Heart left ventricle (tissue), 16 donors: Measurements from ENCODE around the gene DDA1. TPM values are rescaled to one million over a fixed set of nuclear protein-coding genes. Genes with fewer than 3 reads are reported as not detected.
A peak's percentile ranks its signal among the peaks of the same experiment; 100 is the strongest.

ENCODE experiments used
- ATAC-seq, 4 donors: fragments of 200-7000 bp; cut with Tn5 transposase; one replicate each; pipeline ENCODE4 v1.9.1; 2020 to 2022; ENCODE audit warnings: moderate library complexity in 4 of 4, mild to moderate bottlenecking in 3 of 4, moderate number of reproducible peaks in 1 of 4
- DNase-seq, 5 donors: peaks; one replicate each; pipeline ENCODE4 v3.0.0-alpha.2; 2020
- H3K27ac ChIP-seq, 12 donors: fragments of 200-600 bp; sonication (generic) in 4 of 12; one replicate each; pipeline versions ENCODE4 v1.5.0 to v1.8.0; 2016 to 2022; ENCODE audit warnings: mild to moderate bottlenecking in 2 of 12
- H3K27me3 ChIP-seq, 9 donors: fragments of 200-600 bp; sonication (generic) in 2 of 9; one replicate each; pipeline versions ENCODE4 v1.5.1 to v1.8.0; 2016 to 2022; ENCODE audit warnings: mild to moderate bottlenecking in 3 of 9
- H3K36me3 ChIP-seq, 9 donors: fragments of 200-600 bp; sonication (generic) in 2 of 9; one replicate each; pipeline versions ENCODE4 v1.5.0 to v1.8.0; 2018 to 2022; ENCODE audit warnings: mild to moderate bottlenecking in 2 of 9
- H3K4me1 ChIP-seq, 12 donors: fragments of 200-600 bp; sonication (generic) in 4 of 12; one replicate each; pipeline versions ENCODE4 v1.5.0 to v1.8.0; 2016 to 2022; ENCODE audit warnings: mild to moderate bottlenecking in 3 of 12
- H3K4me3 ChIP-seq, 12 donors: fragments of 200-600 bp; sonication (generic) in 4 of 12; one replicate each; pipeline versions ENCODE4 v1.5.0 to v1.8.0; 2017 to 2022; ENCODE audit warnings: mild to moderate bottlenecking in 9 of 12, moderate library complexity in 4 of 12
- H3K9me3 ChIP-seq, 12 donors: fragments of 200-600 bp; sonication (generic) in 4 of 12; one replicate each; pipeline versions ENCODE4 v1.5.0 to v1.8.0; 2016 to 2022; ENCODE audit warnings: mild to moderate bottlenecking in 1 of 12
- CTCF ChIP-seq, 12 donors: fragments of 200-600 bp; sonication (generic) in 4 of 12; IDR thresholded peaks; one replicate each; pipeline versions ENCODE4 v1.5.0 to v1.8.0; 2018 to 2022; ENCODE audit warnings: antibody characterized with exemption in 12 of 12, mild to moderate bottlenecking in 5 of 12
- POLR2A ChIP-seq, 2 donors: fragments of 450-650 bp; IDR thresholded peaks; one replicate each; pipeline ENCODE4 v1.6.1; 2017; ENCODE audit warnings: antibody characterized with exemption in 2 of 2, mild to moderate bottlenecking in 2 of 2, moderate library complexity in 2 of 2
- WGBS, 4 donors: extraction: QIAGEN DNeasy Blood & Tissue Kit in 2 of 4; methylation state at CpG; one replicate each; pipeline versions ENCODE4 v1.1.5 to v1.1.7; 2013 to 2018; 5-methylcytosine and 5-hydroxymethylcytosine counted together
- intact Hi-C, 10 donors: fragments of 100-400 bp; cut with DNase I; formaldehyde crosslinking; loops; one replicate each; pipeline versions ENCODE4 v1.11.1 to v1.14.2; 2022
- polyA plus RNA-seq, 2 donors: library from polyadenylated mRNA; stranded (reverse); fragments of 200-250 nt; gene quantifications; one replicate each; pipeline ENCODE4 v1.2.3, GENCODE V29; 2013
- total RNA-seq, 9 donors: library from RNA; depleted of rRNA in 2 of 9; stranded (reverse); fragments of >200 nt in 2 of 9; fragmentation: NEBNext Ultra II Directional in 3 of 9; extraction: Animal tissue kit (Norgen Biotek cat#: 25700) in 3 of 9; gene quantifications; one replicate each; pipeline versions ENCODE4 v1.1.0 to v1.2.4, GENCODE V29; 2016 to 2023
- donor health status: ischemic (EF 13 %, LVEDD 7.1; RV severe dilation, severe dysfunction).
- donor health status: healthy with polysubstance abuse.
- donor health status: DM: no; HTN: yes; CAD: no.
- donor health status: DM: no; HTN: no; CAD: no.
- donor health status: ischemic (EF 25% LVEDD 6.9; RV normal size, moderate dysfunction).
- donor health status: ischemic (EF 25% LVEDD 5.7; RV mildly dilated, moderate dysfunction).
- donor health status: healthy.
- donor health status: DM: yes; HTN: yes; CAD: no.
- donor health status: ischemic (EF 35%, LVEDD 5.7; RV mildly dilated, moderate dysfunction).
- donor health status: nonischemic (EF 11% LVEDD 7.7; RV severe dilation, severe dysfunction).
- donor health status: DM: yes; HTN: yes; CAD: no.
- donor health status: PGD.
- donor health status: ischemic (EF 29% LVEDD 5.4; RV normal size, mild dysfunction).
- donor health status: nonischemic (EF 23%, LVEDD 6.1; RV moderate dilation, normal function).

The DDA1 gene
- total and polyA plus RNA-seq, 11 donors, result 13.9 to 84.6 (median 36.5) TPM

GRCh38 chr19:17322854-17323253 is 13.5 kb downstream of the DDA1 start:
- Histone ChIP-seq H3K4me3 (no peak overlapping the region), H3K36me3 (peaks cover 0 to 50% (median 30%) of the 10 kb centered on the region in 9 donors), H3K27ac (no peak overlapping the region), H3K4me1 (peaks cover 0 to 8% (median 0%) of the 10 kb centered on the region in 12 donors), H3K9me3 (no peaks in the 10 kb centered on the region), H3K27me3 (no peaks in the 10 kb centered on the region)
- DNase-seq (no peak), ATAC-seq (no peak)
- no peak for TF ChIP-seq POLR2A (IDR thresholded peaks at IDR 0.05)
- no peak for TF ChIP-seq CTCF (IDR thresholded peaks at IDR 0.05)
- 67 to 83% (median 81%) methylated on average over 5 to 10 of the region's 10 CpGs for WGBS, 4 donors
- intact Hi-C loops, result no loop called here

GRCh38 chr19:17323300-17323963 is 14.1 kb downstream of the DDA1 start:
- ATAC-seq (no peak), DNase-seq (no peak)
- Histone ChIP-seq H3K4me1 (peaks cover 0 to 12% (median 0%) of the 10 kb centered on the region in 12 donors), H3K9me3 (no peaks in the 10 kb centered on the region), H3K36me3 (peaks cover 0 to 53% (median 30%) of the 10 kb centered on the region in 9 donors), H3K4me3 (peak overlapping the region in 2 of 12 donors; percentile 7 to 46), H3K27me3 (no peaks in the 10 kb centered on the region), H3K27ac (no peak overlapping the region)
- intact Hi-C loops, result no loop called here
- 42 to 86% (median 51%) methylated on average over 11 to 56 of the region's 56 CpGs for WGBS, 4 donors
- TF ChIP-seq CTCF (IDR thresholded peaks at IDR 0.05) (no peak), POLR2A (IDR thresholded peaks at IDR 0.05) (no peak)

DNA sequence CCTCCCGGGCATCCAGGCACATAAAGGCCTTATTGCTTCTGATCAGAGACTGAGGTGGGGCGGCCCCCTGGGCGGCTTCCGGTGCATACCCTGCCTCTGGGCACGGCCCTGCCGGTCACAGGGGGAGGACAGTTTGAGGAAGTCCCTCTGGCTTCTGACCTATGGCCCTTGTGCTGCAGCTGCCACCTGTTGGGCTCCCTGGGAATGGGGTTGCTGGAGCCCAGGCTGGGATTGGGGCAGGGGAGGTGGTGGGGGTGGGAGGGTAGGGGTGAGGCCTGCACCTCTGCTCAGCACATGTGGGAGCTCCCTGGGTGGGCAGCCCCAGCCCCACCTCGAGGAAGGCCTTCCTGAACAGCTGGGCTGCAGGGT is 14.6 kb downstream of the DDA1 start:
- peak overlapping the region in 2 of 12 donors; percentile 7 to 46 for H3K4me3 ChIP-seq
- H3K27me3 ChIP-seq, result peaks cover 0 to 3% (median 0%) of the 10 kb centered on the region in 9 donors
- H3K36me3 ChIP-seq, result peaks cover 0 to 50% (median 28%) of the 10 kb centered on the region in 9 donors
- TF ChIP-seq POLR2A (IDR thresholded peaks at IDR 0.05) (no peak), CTCF (IDR thresholded peaks at IDR 0.05) (no peak)
- DNase-seq, result no peak
- ATAC-seq, result no peak
- 37 to 67% (median 44%) methylated on average over 1 to 7 of the region's 7 CpGs for WGBS, 4 donors
- H3K4me1 ChIP-seq, result peaks cover 0 to 17% (median 0%) of the 10 kb centered on the region in 12 donors
- no peaks in the 10 kb centered on the region for H3K9me3 ChIP-seq
- intact Hi-C loops, result no loop called here
- H3K27ac ChIP-seq, result no peak overlapping the region

DNA sequence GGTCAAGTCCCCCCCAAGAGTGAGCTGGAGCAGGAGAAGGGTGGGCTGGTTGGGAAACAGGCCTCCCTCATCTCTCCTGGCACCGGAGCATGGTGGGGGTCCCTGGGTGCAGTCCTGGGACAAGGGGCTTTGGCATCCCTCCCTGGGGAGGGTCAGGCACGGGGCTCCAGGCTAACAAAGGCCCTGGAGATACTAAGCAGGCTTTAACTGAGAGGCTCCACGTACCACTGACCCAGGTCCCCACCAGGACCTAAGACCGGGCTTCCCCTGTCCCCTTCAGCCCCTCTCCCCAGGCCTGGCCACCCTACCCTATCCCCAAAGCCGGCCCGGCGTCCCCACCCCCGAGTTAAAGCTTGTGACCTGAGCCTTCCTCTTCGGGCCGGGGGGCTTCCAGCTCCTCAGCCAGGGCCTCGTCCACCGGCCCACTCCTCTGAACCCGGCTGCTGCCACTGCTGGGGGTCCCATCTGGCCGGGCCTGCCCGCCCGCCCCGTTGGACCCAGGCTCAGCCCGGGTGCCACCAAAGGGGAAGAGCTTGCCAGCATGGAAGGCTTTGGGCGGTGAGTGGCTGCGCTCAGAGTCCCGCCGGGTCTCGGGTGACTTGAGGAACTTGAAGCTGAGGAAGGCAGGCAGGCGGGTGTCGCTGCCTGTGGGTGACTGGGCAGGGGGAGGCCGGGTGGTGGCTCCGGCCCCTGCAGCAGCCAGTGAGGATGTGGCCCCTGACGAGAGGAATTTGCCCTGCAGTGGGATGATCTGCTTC is 15.2 kb downstream of the DDA1 start:
- peaks cover 0 to 21% (median 0%) of the 10 kb centered on the region in 12 donors for H3K4me1 ChIP-seq
- 84 to 93% (median 92%) methylated on average over 11 to 28 of the region's 28 CpGs for WGBS, 4 donors

More for the DNA sequence above, 15.2 kb downstream of the DDA1 start:
- peaks cover 0 to 8% (median 0%) of the 10 kb centered on the region in 9 donors for H3K27me3 ChIP-seq
- intact Hi-C loops, result no loop called here
- H3K9me3 ChIP-seq, result no peaks in the 10 kb centered on the region
- no peak for DNase-seq
- no peak overlapping the region for H3K4me3 ChIP-seq
- H3K27ac ChIP-seq, result no peak overlapping the region
- no peak for ATAC-seq
- peaks cover 0 to 44% (median 23%) of the 10 kb centered on the region in 9 donors for H3K36me3 ChIP-seq
- no peak for TF ChIP-seq POLR2A (IDR thresholded peaks at IDR 0.05)
- TF ChIP-seq CTCF (IDR thresholded peaks at IDR 0.05), result no peak
